ENCODE measurements around the gene KLHL26. TPM values are rescaled to one million over a fixed set of nuclear protein-coding genes. Genes with fewer than 3 reads are reported as not detected.
"Not testable (repeated sequence)": the region's sequence is repeated elsewhere in the genome, so short reads cannot be mapped to it uniquely, and the experiment has no call there.

Gene KLHL26
- total and polyA plus RNA-seq, 2 donors from 2014 or later: 5.6 to 16.1 TPM

GRCh38 chr19:18676692-18677091, 39.9 kb downstream of the KLHL26 start:
- DNase-seq: no peak
- no peaks in the 10 kb centered on the region for H3K9me3 ChIP-seq (ENCODE audit: control insufficient read depth in 2 of 3, insufficient read depth in 1 of 3, low read length in 3 of 3)
- H3K36me3 ChIP-seq (ENCODE audit: control insufficient read depth in 2 of 3, insufficient read depth in 3 of 3, low read length in 3 of 3): no peaks in the 10 kb centered on the region
- intact Hi-C loops (cut with DNase I): no loop called here
- no peaks in the 10 kb centered on the region for H3K4me1 ChIP-seq (ENCODE audit: control insufficient read depth in 2 of 3, insufficient read depth in 2 of 3, low read depth in 1 of 3, low read length in 3 of 3)
- no peak overlapping the region for H3K9ac ChIP-seq (ENCODE audit: low read length in 3 of 3)
- no peak for FAIRE-seq
- H3K27ac ChIP-seq (ENCODE audit: low read depth in 2 of 2, low read length in 2 of 2): no peak overlapping the region
- H3K4me3 ChIP-seq (ENCODE audit: low read length in 3 of 3): no peak overlapping the region
- no peak for TF ChIP-seq CTCF (IDR thresholded peaks at IDR 0.05; ENCODE audit: borderline replicate concordance, extremely low read depth, insufficient read depth)
- no peaks in the 10 kb centered on the region for H3K27me3 ChIP-seq (ENCODE audit: control insufficient read depth, insufficient read depth, low read length)

- Histone ChIP-seq H3K36me3 (ENCODE audit: control insufficient read depth in 2 of 3, insufficient read depth in 3 of 3, low read length in 3 of 3) (no peaks in the 10 kb centered on the region), H3K4me3 (ENCODE audit: low read length in 3 of 3) (no peak overlapping the region), H3K4me1 (ENCODE audit: control insufficient read depth in 2 of 3, insufficient read depth in 2 of 3, low read depth in 1 of 3, low read length in 3 of 3) (no peaks in the 10 kb centered on the region), H3K9me3 (ENCODE audit: control insufficient read depth in 2 of 3, insufficient read depth in 1 of 3, low read length in 3 of 3) (no peaks in the 10 kb centered on the region), H3K27me3 (ENCODE audit: control insufficient read depth, insufficient read depth, low read length) (no peaks in the 10 kb centered on the region), H3K27ac (ENCODE audit: low read depth in 2 of 2, low read length in 2 of 2) (no peak overlapping the region), H3K9ac (ENCODE audit: low read length in 3 of 3) (no peak overlapping the region)
- no peak for DNase-seq
- no peak for TF ChIP-seq CTCF (IDR thresholded peaks at IDR 0.05; ENCODE audit: borderline replicate concordance, extremely low read depth, insufficient read depth)
- intact Hi-C loops (cut with DNase I): no loop called here
- no peak for FAIRE-seq
These were observed 40.3 kb downstream of the KLHL26 start for GRCh38 chr19:18677156-18677555.

- FAIRE-seq; H3K4me3 ChIP-seq (ENCODE audit: low read length in 3 of 3); intact Hi-C loops (cut with DNase I); H3K27ac ChIP-seq (ENCODE audit: low read depth in 2 of 2, low read length in 2 of 2); DNase-seq; H3K27me3 ChIP-seq (ENCODE audit: control insufficient read depth, insufficient read depth, low read length); H3K9ac ChIP-seq (ENCODE audit: low read length in 3 of 3); H3K36me3 ChIP-seq (ENCODE audit: control insufficient read depth in 2 of 3, insufficient read depth in 3 of 3, low read length in 3 of 3); H3K9me3 ChIP-seq (ENCODE audit: control insufficient read depth in 2 of 3, insufficient read depth in 1 of 3, low read length in 3 of 3): not testable (repeated sequence)
- H3K4me1 ChIP-seq (ENCODE audit: control insufficient read depth in 2 of 3, insufficient read depth in 2 of 3, low read depth in 1 of 3, low read length in 3 of 3): peaks cover 0 to 16% (median 0%) of the 10 kb centered on the region in 3 donors
These were observed 43.3 kb downstream of the KLHL26 start for GRCh38 chr19:18680148-18680547.

- intact Hi-C loops (cut with DNase I): no loop called here
- H3K36me3 ChIP-seq (ENCODE audit: control insufficient read depth in 2 of 3, insufficient read depth in 3 of 3, low read length in 3 of 3): no peaks in the 10 kb centered on the region
- peak overlapping the region in 1 of 3 donors; percentile 73 for H3K9ac ChIP-seq (ENCODE audit: low read length in 3 of 3)
- FAIRE-seq (no peak), DNase-seq (no peak)
- no peak for TF ChIP-seq CTCF (IDR thresholded peaks at IDR 0.05; ENCODE audit: borderline replicate concordance, extremely low read depth, insufficient read depth)
- H3K27me3 ChIP-seq (ENCODE audit: control insufficient read depth, insufficient read depth, low read length): no peaks in the 10 kb centered on the region
- peak overlapping the region in 1 of 2 donors; percentile 84 for H3K27ac ChIP-seq (ENCODE audit: low read depth in 2 of 2, low read length in 2 of 2)
- H3K4me3 ChIP-seq (ENCODE audit: low read length in 3 of 3): peak overlapping the region in 2 of 3 donors; percentile 55 to 74
- no peaks in the 10 kb centered on the region for H3K9me3 ChIP-seq (ENCODE audit: control insufficient read depth in 2 of 3, insufficient read depth in 1 of 3, low read length in 3 of 3)
- peaks cover 0 to 19% (median 0%) of the 10 kb centered on the region in 3 donors for H3K4me1 ChIP-seq (ENCODE audit: control insufficient read depth in 2 of 3, insufficient read depth in 2 of 3, low read depth in 1 of 3, low read length in 3 of 3)
These were observed 45.9 kb downstream of the KLHL26 start for GRCh38 chr19:18682807-18683108.
